Measurements from ENCODE around the gene TM4SF5.
A peak's percentile ranks its signal among the peaks of the same experiment; 100 is the strongest.

The TM4SF5 gene

GRCh38 chr17:4771519-4772234 is at the start of gene TM4SF5:
TM4SF5 (plus strand) TSS chr17:4771886; CDS start chr17:4771923, 37 bp downstream.
- no peaks in the 10 kb centered on the region for H3K4me1 ChIP-seq (ENCODE audit: control insufficient read depth in 1 of 2, insufficient read depth in 2 of 2, low read length in 2 of 2)
- H3K36me3 ChIP-seq (ENCODE audit: control insufficient read depth in 1 of 2, insufficient read depth in 2 of 2, low read length in 2 of 2) = no peaks in the 10 kb centered on the region
- H3K9me3 ChIP-seq (ENCODE audit: control insufficient read depth in 1 of 2, low read length in 2 of 2) = no peaks in the 10 kb centered on the region
- H3K27me3 ChIP-seq (ENCODE audit: low read depth, low read length) = no peaks in the 10 kb centered on the region
- peak within 1 kb of the TSS; percentile 74 for H3K27ac ChIP-seq (ENCODE audit: low read length)
- H3K4me3 ChIP-seq (ENCODE audit: low read depth in 1 of 2, low read length in 2 of 2) = no peak within 1 kb of the TSS

DNA sequence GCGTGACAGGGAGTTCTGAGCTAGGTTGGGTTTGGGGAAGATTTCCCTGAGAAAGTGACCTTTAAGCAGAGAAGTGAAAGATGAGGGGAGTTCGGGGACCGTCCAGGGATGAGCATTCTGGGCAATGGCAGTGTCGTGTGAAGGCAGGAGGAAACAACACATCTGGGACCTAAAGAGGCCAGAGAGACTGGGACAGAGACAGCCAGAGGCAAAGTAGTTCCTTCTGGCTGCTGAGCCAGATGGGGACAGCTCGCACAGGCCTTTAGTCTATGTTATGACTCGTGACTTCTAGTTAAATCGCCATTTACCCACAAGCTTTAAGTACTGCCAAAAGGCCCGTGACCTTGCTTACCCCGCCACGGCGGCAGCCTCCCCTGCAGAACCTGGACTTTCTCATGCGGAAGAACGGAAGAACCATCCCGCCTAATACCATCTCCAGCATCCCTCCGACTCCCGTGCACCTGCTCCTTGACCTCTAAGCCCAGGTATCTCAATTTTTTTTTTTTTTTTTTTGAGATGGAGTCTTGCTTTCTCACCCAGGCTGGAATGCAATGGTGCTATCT is 48.9 kb upstream of the TM4SF5 start:
- Histone ChIP-seq H3K4me1 (ENCODE audit: control insufficient read depth in 1 of 2, insufficient read depth in 2 of 2, low read length in 2 of 2) (peaks cover 0 to 5% of the 10 kb centered on the region in 2 donors), H3K36me3 (ENCODE audit: control insufficient read depth in 1 of 2, insufficient read depth in 2 of 2, low read length in 2 of 2) (peaks cover 7 to 10% of the 10 kb centered on the region in 2 donors), H3K27me3 (ENCODE audit: low read depth, low read length) (no peaks in the 10 kb centered on the region), H3K27ac (ENCODE audit: low read length) (no peak overlapping the region), H3K4me3 (ENCODE audit: low read depth in 1 of 2, low read length in 2 of 2) (no peak overlapping the region), H3K9me3 (ENCODE audit: control insufficient read depth in 1 of 2, low read length in 2 of 2) (no peaks in the 10 kb centered on the region)

DNA sequence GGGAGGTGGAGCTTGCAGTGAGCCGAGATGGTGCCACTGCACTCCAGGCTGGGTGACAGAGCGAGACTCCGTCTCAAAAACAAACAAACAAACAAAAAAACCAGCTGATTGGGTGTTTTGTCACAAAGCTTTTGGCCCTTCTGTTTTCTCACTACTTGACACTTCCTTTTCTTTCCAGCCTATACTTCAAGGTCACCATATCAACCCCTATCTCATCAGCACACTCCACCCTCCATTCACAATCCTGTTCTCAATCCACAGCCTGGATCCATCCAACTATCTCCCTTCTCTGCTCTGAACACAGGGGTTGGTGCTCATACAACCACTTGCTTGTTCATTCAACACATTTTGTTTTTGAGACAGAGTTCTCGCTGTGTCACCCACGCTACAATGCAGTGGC is 47.0 kb upstream of the TM4SF5 start:
- peaks cover 0 to 4% of the 10 kb centered on the region in 2 donors for H3K36me3 ChIP-seq (ENCODE audit: control insufficient read depth in 1 of 2, insufficient read depth in 2 of 2, low read length in 2 of 2)
- H3K27ac ChIP-seq (ENCODE audit: low read length) = no peak overlapping the region
- H3K4me1 ChIP-seq (ENCODE audit: control insufficient read depth in 1 of 2, insufficient read depth in 2 of 2, low read length in 2 of 2) = peaks cover 0 to 5% of the 10 kb centered on the region in 2 donors
- no peaks in the 10 kb centered on the region for H3K27me3 ChIP-seq (ENCODE audit: low read depth, low read length)
- H3K4me3 ChIP-seq (ENCODE audit: low read depth in 1 of 2, low read length in 2 of 2) = no peak overlapping the region
- H3K9me3 ChIP-seq (ENCODE audit: control insufficient read depth in 1 of 2, low read length in 2 of 2) = no peaks in the 10 kb centered on the region

DNA sequence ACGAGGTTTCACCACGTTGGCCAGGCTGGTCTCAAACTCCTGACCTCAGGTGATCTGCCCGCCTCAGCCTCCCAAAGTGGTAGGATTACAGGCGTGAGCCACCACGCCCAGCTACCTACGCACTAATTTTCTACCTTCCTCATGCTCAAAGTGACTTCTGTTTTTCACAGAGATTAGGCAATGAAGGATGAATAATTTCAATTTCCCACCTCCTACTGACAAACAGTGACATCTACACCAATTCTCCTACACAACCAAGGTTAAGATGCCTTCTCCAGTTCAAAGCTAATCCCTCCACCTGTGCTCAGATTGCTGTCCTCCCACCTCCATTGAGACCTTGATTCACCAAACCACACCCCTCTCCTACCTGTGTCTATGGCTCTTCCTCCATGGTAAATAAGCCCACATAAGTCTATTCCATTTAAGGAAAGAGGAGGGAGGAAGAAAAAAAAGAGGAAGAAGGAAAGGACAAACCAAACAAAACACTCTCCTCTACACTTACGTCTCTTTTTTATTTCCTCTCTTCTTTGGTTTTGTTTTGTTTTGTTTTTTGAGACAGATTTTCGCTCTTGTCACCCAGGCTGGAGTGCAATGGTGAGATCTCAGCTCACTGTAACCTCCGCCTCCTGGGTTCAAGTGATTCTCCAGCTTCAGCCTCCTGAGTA is 45.9 kb upstream of the TM4SF5 start:
- Histone ChIP-seq H3K27ac (ENCODE audit: low read length) (no peak overlapping the region), H3K27me3 (ENCODE audit: low read depth, low read length) (no peaks in the 10 kb centered on the region), H3K4me3 (ENCODE audit: low read depth in 1 of 2, low read length in 2 of 2) (no peak overlapping the region), H3K4me1 (ENCODE audit: control insufficient read depth in 1 of 2, insufficient read depth in 2 of 2, low read length in 2 of 2) (peaks cover 0 to 5% of the 10 kb centered on the region in 2 donors), H3K9me3 (ENCODE audit: control insufficient read depth in 1 of 2, low read length in 2 of 2) (no peaks in the 10 kb centered on the region), H3K36me3 (ENCODE audit: control insufficient read depth in 1 of 2, insufficient read depth in 2 of 2, low read length in 2 of 2) (no peaks in the 10 kb centered on the region)

GRCh38 chr17:4728124-4728523 is 43.6 kb upstream of the TM4SF5 start:
- Histone ChIP-seq H3K27ac (ENCODE audit: low read length) (no peak overlapping the region), H3K9me3 (ENCODE audit: control insufficient read depth in 1 of 2, low read length in 2 of 2) (no peaks in the 10 kb centered on the region), H3K4me1 (ENCODE audit: control insufficient read depth in 1 of 2, insufficient read depth in 2 of 2, low read length in 2 of 2) (peaks cover 0 to 14% of the 10 kb centered on the region in 2 donors), H3K27me3 (ENCODE audit: low read depth, low read length) (no peaks in the 10 kb centered on the region), H3K36me3 (ENCODE audit: control insufficient read depth in 1 of 2, insufficient read depth in 2 of 2, low read length in 2 of 2) (no peaks in the 10 kb centered on the region), H3K4me3 (ENCODE audit: low read depth in 1 of 2, low read length in 2 of 2) (no peak overlapping the region)

DNA sequence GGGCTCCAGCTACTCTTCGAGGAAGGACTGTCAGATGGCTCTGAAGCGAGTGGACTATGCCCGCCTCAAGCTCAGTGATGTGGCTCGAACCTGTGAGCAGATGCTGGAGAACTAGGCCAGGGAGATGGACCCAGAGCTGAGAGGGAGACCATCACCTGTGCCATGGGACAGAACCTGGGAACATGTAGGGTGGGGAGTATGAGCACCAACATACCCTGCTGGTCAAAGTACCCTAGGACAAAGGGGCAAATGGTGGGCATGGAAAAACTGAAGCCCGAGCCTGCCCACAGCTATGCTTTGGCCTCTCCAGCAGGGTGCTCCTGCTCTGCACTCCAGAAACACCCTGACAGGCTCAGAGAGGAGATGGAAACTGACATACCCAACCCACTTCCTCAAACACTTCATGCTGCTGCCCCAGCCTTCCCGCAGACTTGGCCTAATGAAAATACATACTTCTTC is 38.6 kb upstream of the TM4SF5 start:
- no peaks in the 10 kb centered on the region for H3K36me3 ChIP-seq (ENCODE audit: control insufficient read depth in 1 of 2, insufficient read depth in 2 of 2, low read length in 2 of 2)
- H3K4me3 ChIP-seq (ENCODE audit: low read depth in 1 of 2, low read length in 2 of 2) = no peak overlapping the region
- no peaks in the 10 kb centered on the region for H3K9me3 ChIP-seq (ENCODE audit: control insufficient read depth in 1 of 2, low read length in 2 of 2)
- peaks cover 0 to 14% of the 10 kb centered on the region in 2 donors for H3K4me1 ChIP-seq (ENCODE audit: control insufficient read depth in 1 of 2, insufficient read depth in 2 of 2, low read length in 2 of 2)
- H3K27ac ChIP-seq (ENCODE audit: low read length) = no peak overlapping the region
- H3K27me3 ChIP-seq (ENCODE audit: low read depth, low read length) = no peaks in the 10 kb centered on the region

DNA sequence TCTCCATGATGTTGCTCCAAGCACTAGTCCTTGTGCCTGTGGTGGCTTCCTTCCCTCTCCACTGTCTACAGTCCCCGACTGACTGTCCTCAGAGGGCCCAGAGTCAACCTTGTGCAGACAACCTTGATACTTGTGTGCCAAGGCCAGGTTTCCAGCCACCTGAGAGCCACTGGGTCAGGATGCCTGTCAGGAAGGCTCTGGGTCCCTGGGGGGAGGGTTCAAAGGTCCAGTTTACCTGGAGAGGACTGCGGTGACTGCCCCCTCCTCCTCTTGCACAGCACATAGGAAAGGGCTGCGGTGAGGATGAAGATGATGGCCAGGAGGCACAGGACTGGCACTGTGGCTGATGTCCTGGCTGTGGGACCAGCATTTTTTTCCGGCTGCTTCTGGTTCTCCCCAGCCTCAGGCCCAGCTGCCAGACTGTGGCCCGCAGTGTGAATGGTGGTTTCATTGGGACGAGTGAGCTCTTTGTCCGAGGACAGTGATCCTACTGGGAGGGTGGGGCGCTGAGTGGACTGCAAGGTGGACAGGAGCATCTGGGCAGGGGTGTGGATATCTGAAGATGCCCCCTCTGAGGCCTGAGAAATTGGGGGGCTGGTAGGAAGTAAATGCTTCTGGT is 36.7 kb upstream of the TM4SF5 start:
- H3K27ac ChIP-seq (ENCODE audit: low read length) = peak overlapping the region; percentile 56
- peaks cover 0 to 17% of the 10 kb centered on the region in 2 donors for H3K4me1 ChIP-seq (ENCODE audit: control insufficient read depth in 1 of 2, insufficient read depth in 2 of 2, low read length in 2 of 2)
- H3K4me3 ChIP-seq (ENCODE audit: low read depth in 1 of 2, low read length in 2 of 2) = no peak overlapping the region
- H3K36me3 ChIP-seq (ENCODE audit: control insufficient read depth in 1 of 2, insufficient read depth in 2 of 2, low read length in 2 of 2) = no peaks in the 10 kb centered on the region
- no peaks in the 10 kb centered on the region for H3K27me3 ChIP-seq (ENCODE audit: low read depth, low read length)
- no peaks in the 10 kb centered on the region for H3K9me3 ChIP-seq (ENCODE audit: control insufficient read depth in 1 of 2, low read length in 2 of 2)

DNA sequence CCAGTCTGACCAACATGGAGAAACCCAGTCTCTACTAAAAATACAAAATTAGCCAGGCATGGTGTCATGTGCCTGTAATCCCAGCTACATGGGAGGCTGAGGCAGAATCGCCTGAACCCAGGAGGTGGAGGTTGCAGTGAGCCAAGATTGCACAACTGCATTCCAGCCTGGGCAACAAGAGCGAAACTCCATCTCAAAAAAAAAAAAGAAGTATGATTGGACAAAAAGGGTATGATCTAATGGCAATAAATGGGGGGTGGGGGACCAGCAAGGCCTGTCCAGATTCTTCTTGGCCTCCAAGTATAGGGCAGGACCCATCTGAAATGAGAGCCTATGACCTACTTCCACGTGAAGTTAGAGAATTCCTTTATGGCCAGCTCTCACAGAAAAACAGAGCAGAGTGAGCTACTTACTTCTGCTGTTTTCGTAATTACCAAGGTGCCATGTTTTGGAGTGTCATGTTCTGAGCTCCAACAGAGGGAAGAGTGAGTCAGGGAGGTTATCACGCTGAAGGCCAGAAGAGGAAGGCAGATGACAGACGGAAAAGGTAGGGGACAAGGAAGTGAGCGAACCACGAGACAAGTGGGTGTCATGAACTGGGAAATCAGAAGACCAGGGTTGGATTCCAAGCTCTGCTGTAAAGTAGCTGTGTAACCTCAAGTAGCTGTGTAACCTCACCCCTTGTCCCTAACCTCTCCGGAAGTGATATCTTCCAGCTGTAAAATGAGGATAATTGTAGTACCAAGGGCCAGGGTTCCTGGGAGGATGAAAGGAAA is 35.6 kb upstream of the TM4SF5 start:
- H3K4me3 ChIP-seq (ENCODE audit: low read depth in 1 of 2, low read length in 2 of 2) = no peak overlapping the region
- H3K27me3 ChIP-seq (ENCODE audit: low read depth, low read length) = no peaks in the 10 kb centered on the region
- H3K9me3 ChIP-seq (ENCODE audit: control insufficient read depth in 1 of 2, low read length in 2 of 2) = no peaks in the 10 kb centered on the region
- H3K27ac ChIP-seq (ENCODE audit: low read length) = no peak overlapping the region
- no peaks in the 10 kb centered on the region for H3K36me3 ChIP-seq (ENCODE audit: control insufficient read depth in 1 of 2, insufficient read depth in 2 of 2, low read length in 2 of 2)
- H3K4me1 ChIP-seq (ENCODE audit: control insufficient read depth in 1 of 2, insufficient read depth in 2 of 2, low read length in 2 of 2) = peaks cover 0 to 13% of the 10 kb centered on the region in 2 donors

GRCh38 chr17:4738136-4739121 is 33.3 kb upstream of the TM4SF5 start:
- Histone ChIP-seq H3K4me3 (ENCODE audit: low read depth in 1 of 2, low read length in 2 of 2) (peak overlapping the region; percentile 71 to 90), H3K4me1 (ENCODE audit: control insufficient read depth in 1 of 2, insufficient read depth in 2 of 2, low read length in 2 of 2) (peaks cover 0 to 6% of the 10 kb centered on the region in 2 donors), H3K36me3 (ENCODE audit: control insufficient read depth in 1 of 2, insufficient read depth in 2 of 2, low read length in 2 of 2) (no peaks in the 10 kb centered on the region), H3K27ac (ENCODE audit: low read length) (peak overlapping the region; percentile 67), H3K27me3 (ENCODE audit: low read depth, low read length) (no peaks in the 10 kb centered on the region), H3K9me3 (ENCODE audit: control insufficient read depth in 1 of 2, low read length in 2 of 2) (no peaks in the 10 kb centered on the region)

Measured in muscle layer of duodenum (tissue), 2 donors.